Heart left ventricle (tissue), 16 donors: ENCODE measurements around the gene DESI2. TPM values are rescaled to one million over a fixed set of nuclear protein-coding genes. Genes with fewer than 3 reads are reported as not detected.

ENCODE experiments used
- ATAC-seq, 4 donors: fragments of 200-7000 bp; cut with Tn5 transposase; one replicate each; pipeline ENCODE4 v1.9.1; 2020 to 2022; ENCODE audit warnings: moderate library complexity in 4 of 4, mild to moderate bottlenecking in 3 of 4, moderate number of reproducible peaks in 1 of 4
- DNase-seq, 5 donors: peaks; one replicate each; pipeline ENCODE4 v3.0.0-alpha.2; 2020
- H3K27ac ChIP-seq, 12 donors: fragments of 200-600 bp; sonication (generic) in 4 of 12; one replicate each; pipeline versions ENCODE4 v1.5.0 to v1.8.0; 2016 to 2022; ENCODE audit warnings: mild to moderate bottlenecking in 2 of 12
- H3K27me3 ChIP-seq, 9 donors: fragments of 200-600 bp; sonication (generic) in 2 of 9; one replicate each; pipeline versions ENCODE4 v1.5.1 to v1.8.0; 2016 to 2022; ENCODE audit warnings: mild to moderate bottlenecking in 3 of 9
- H3K36me3 ChIP-seq, 9 donors: fragments of 200-600 bp; sonication (generic) in 2 of 9; one replicate each; pipeline versions ENCODE4 v1.5.0 to v1.8.0; 2018 to 2022; ENCODE audit warnings: mild to moderate bottlenecking in 2 of 9
- H3K4me1 ChIP-seq, 12 donors: fragments of 200-600 bp; sonication (generic) in 4 of 12; one replicate each; pipeline versions ENCODE4 v1.5.0 to v1.8.0; 2016 to 2022; ENCODE audit warnings: mild to moderate bottlenecking in 3 of 12
- H3K4me3 ChIP-seq, 12 donors: fragments of 200-600 bp; sonication (generic) in 4 of 12; one replicate each; pipeline versions ENCODE4 v1.5.0 to v1.8.0; 2017 to 2022; ENCODE audit warnings: mild to moderate bottlenecking in 9 of 12, moderate library complexity in 4 of 12
- H3K9me3 ChIP-seq, 12 donors: fragments of 200-600 bp; sonication (generic) in 4 of 12; one replicate each; pipeline versions ENCODE4 v1.5.0 to v1.8.0; 2016 to 2022; ENCODE audit warnings: mild to moderate bottlenecking in 1 of 12
- CTCF ChIP-seq, 12 donors: fragments of 200-600 bp; sonication (generic) in 4 of 12; IDR thresholded peaks; one replicate each; pipeline versions ENCODE4 v1.5.0 to v1.8.0; 2018 to 2022; ENCODE audit warnings: antibody characterized with exemption in 12 of 12, mild to moderate bottlenecking in 5 of 12
- POLR2A ChIP-seq, 2 donors: fragments of 450-650 bp; IDR thresholded peaks; one replicate each; pipeline ENCODE4 v1.6.1; 2017; ENCODE audit warnings: antibody characterized with exemption in 2 of 2, mild to moderate bottlenecking in 2 of 2, moderate library complexity in 2 of 2
- WGBS, 4 donors: extraction: QIAGEN DNeasy Blood & Tissue Kit in 2 of 4; methylation state at CpG; one replicate each; pipeline versions ENCODE4 v1.1.5 to v1.1.7; 2013 to 2018; 5-methylcytosine and 5-hydroxymethylcytosine counted together
- intact Hi-C, 10 donors: fragments of 100-400 bp; cut with DNase I; formaldehyde crosslinking; loops; one replicate each; pipeline versions ENCODE4 v1.11.1 to v1.14.2; 2022
- polyA plus RNA-seq, 2 donors: library from polyadenylated mRNA; stranded (reverse); fragments of 200-250 nt; gene quantifications; one replicate each; pipeline ENCODE4 v1.2.3, GENCODE V29; 2013
- total RNA-seq, 9 donors: library from RNA; depleted of rRNA in 2 of 9; stranded (reverse); fragments of >200 nt in 2 of 9; fragmentation: NEBNext Ultra II Directional in 3 of 9; extraction: Animal tissue kit (Norgen Biotek cat#: 25700) in 3 of 9; gene quantifications; one replicate each; pipeline versions ENCODE4 v1.1.0 to v1.2.4, GENCODE V29; 2016 to 2023
- donor health status: ischemic (EF 13 %, LVEDD 7.1; RV severe dilation, severe dysfunction).
- donor health status: healthy with polysubstance abuse.
- donor health status: DM: no; HTN: yes; CAD: no.
- donor health status: DM: no; HTN: no; CAD: no.
- donor health status: ischemic (EF 25% LVEDD 6.9; RV normal size, moderate dysfunction).
- donor health status: ischemic (EF 25% LVEDD 5.7; RV mildly dilated, moderate dysfunction).
- donor health status: healthy.
- donor health status: DM: yes; HTN: yes; CAD: no.
- donor health status: ischemic (EF 35%, LVEDD 5.7; RV mildly dilated, moderate dysfunction).
- donor health status: nonischemic (EF 11% LVEDD 7.7; RV severe dilation, severe dysfunction).
- donor health status: DM: yes; HTN: yes; CAD: no.
- donor health status: PGD.
- donor health status: ischemic (EF 29% LVEDD 5.4; RV normal size, mild dysfunction).
- donor health status: nonischemic (EF 23%, LVEDD 6.1; RV moderate dilation, normal function).

DESI2 gene
- total and polyA plus RNA-seq, 11 donors, result 8.2 to 34.2 (median 22.4) TPM

- Histone ChIP-seq H3K4me1 (no peaks in the 10 kb centered on the region), H3K4me3 (no peak overlapping the region), H3K27me3 (peaks cover 0 to 6% (median 0%) of the 10 kb centered on the region in 9 donors), H3K9me3 (peaks cover 0 to 7% (median 0%) of the 10 kb centered on the region in 12 donors), H3K36me3 (no peaks in the 10 kb centered on the region), H3K27ac (no peak overlapping the region)
- 74 to 83% (median 76%) methylated on average over 5 of the region's 5 CpGs for WGBS, 4 donors
- DNase-seq, result no peak
- TF ChIP-seq CTCF (IDR thresholded peaks at IDR 0.05), result no peak
- TF ChIP-seq POLR2A (IDR thresholded peaks at IDR 0.05), result no peak
- intact Hi-C loops, result no loop called here
- ATAC-seq, result no peak
Observed at GRCh38 chr1:244628789-244629188, 24.1 kb upstream of the DESI2 start.

GRCh38 chr1:244633140-244633539 is 19.8 kb upstream of the DESI2 start:
- H3K27ac ChIP-seq, result no peak overlapping the region
- no peak for ATAC-seq
- H3K4me1 ChIP-seq, result no peaks in the 10 kb centered on the region
- peaks cover 0 to 7% (median 0%) of the 10 kb centered on the region in 12 donors for H3K9me3 ChIP-seq
- no peaks in the 10 kb centered on the region for H3K36me3 ChIP-seq
- DNase-seq, result no peak
- H3K4me3 ChIP-seq, result no peak overlapping the region
- TF ChIP-seq POLR2A (IDR thresholded peaks at IDR 0.05) (no peak), CTCF (IDR thresholded peaks at IDR 0.05) (no peak)
- peaks cover 0 to under 1% (median 0%) of the 10 kb centered on the region in 9 donors for H3K27me3 ChIP-seq
- intact Hi-C loops, result no loop called here

GRCh38 chr1:244634546-244634945 is 18.4 kb upstream of the DESI2 start:
- Histone ChIP-seq H3K9me3 (peaks cover 0 to 7% (median 0%) of the 10 kb centered on the region in 12 donors), H3K4me3 (no peak overlapping the region), H3K27ac (no peak overlapping the region), H3K4me1 (no peaks in the 10 kb centered on the region), H3K36me3 (no peaks in the 10 kb centered on the region), H3K27me3 (no peaks in the 10 kb centered on the region)
- intact Hi-C loops, result no loop called here
- TF ChIP-seq CTCF (IDR thresholded peaks at IDR 0.05), result no peak
- no peak for TF ChIP-seq POLR2A (IDR thresholded peaks at IDR 0.05)
- DNase-seq, result no peak
- ATAC-seq, result no peak
- WGBS, 4 donors, result 91 to 96% (median 93%) methylated on average over 6 of the region's 6 CpGs

- DNase-seq, result no peak
- ATAC-seq, result no peak
Observed at GRCh38 chr1:244636488-244637259, 16.3 kb upstream of the DESI2 start.

More at GRCh38 chr1:244636488-244637259, 16.3 kb upstream of the DESI2 start:
- intact Hi-C loops, result no loop called here
- Histone ChIP-seq H3K36me3 (no peaks in the 10 kb centered on the region), H3K4me1 (no peaks in the 10 kb centered on the region), H3K27me3 (peaks cover 0 to 2% (median 0%) of the 10 kb centered on the region in 9 donors), H3K4me3 (no peak overlapping the region), H3K9me3 (peaks cover 0 to 7% (median 0%) of the 10 kb centered on the region in 12 donors), H3K27ac (no peak overlapping the region)
- TF ChIP-seq CTCF (IDR thresholded peaks at IDR 0.05), result no peak
- WGBS, 4 donors, result 84 to 90% (median 88%) methylated on average over 10 of the region's 10 CpGs
